NCI-H1417 (cell line): ENCODE data around the gene SP2.

Source experiments
- DNase-seq, 3 experiments: peaks; one replicate each; lab custom pipeline; 2025; lab: John Stamatoyannopoulos, UW

SP2 gene

GRCh38 chr17:47949197-47949759 lies 53.2 kb downstream of the SP2 start:
- DNase-seq: peak; percentile 77 to 89 (median 83)

- DNase-seq: peak in 1 of 3 experiments; percentile 44
Observed at GRCh38 chr17:47949946-47950345, 53.9 kb downstream of the SP2 start.

- no peak for DNase-seq
Observed at GRCh38 chr17:47950448-47950847, 54.4 kb downstream of the SP2 start.

- DNase-seq: no peak
Observed at GRCh38 chr17:47952171-47953021, 56.4 kb downstream of the SP2 start.

GRCh38 chr17:47953909-47954308 lies 57.9 kb downstream of the SP2 start:
- DNase-seq: no peak

GRCh38 chr17:47955497-47956461 lies 59.7 kb downstream of the SP2 start:
- peak; percentile 28 to 67 (median 62) for DNase-seq

- DNase-seq: peak; percentile 40 to 86 (median 69)
Observed at GRCh38 chr17:47956791-47957590, 61.0 kb downstream of the SP2 start.

- DNase-seq: peak; percentile 86 to 94 (median 94)
Observed at GRCh38 chr17:47957591-47958490, 61.8 kb downstream of the SP2 start, which contains the start of gene PRR15L. Gene PRR15L, minus strand, starts transcription at chr17:47957883. Its CDS starts 4,649 bp downstream, at chr17:47953234.

GRCh38 chr17:47959825-47960655 lies 64.0 kb downstream of the SP2 start:
- peak; percentile 88 to 98 (median 94) for DNase-seq

- DNase-seq: no peak
Observed at GRCh38 chr17:47961406-47961805, 65.4 kb downstream of the SP2 start.

- DNase-seq: no peak
Observed at GRCh38 chr17:47962901-47963300, 66.9 kb downstream of the SP2 start.

GRCh38 chr17:47964856-47965255 lies 68.8 kb downstream of the SP2 start:
- no peak for DNase-seq

GRCh38 chr17:47966079-47966519 lies 70.1 kb downstream of the SP2 start:
- no peak for DNase-seq

- DNase-seq: no peak
Observed at GRCh38 chr17:47967607-47968252, 71.7 kb downstream of the SP2 start.

GRCh38 chr17:47968836-47969235 lies 72.8 kb downstream of the SP2 start:
- DNase-seq: no peak

- no peak for DNase-seq
Observed at GRCh38 chr17:47969930-47970724, 74.1 kb downstream of the SP2 start.

GRCh38 chr17:47970725-47971499 lies 74.9 kb downstream of the SP2 start, which contains the start of gene CDK5RAP3:
Gene CDK5RAP3, plus strand, starts transcription at chr17:47971113. Its CDS starts 34 bp downstream, at chr17:47971147.
- DNase-seq: peak; percentile 99 to 100 (median 99)
